GM20431 (cell line): ENCODE measurements around the gene PIK3R2.
"Not testable (repeated sequence)": the region's sequence is repeated elsewhere in the genome, so short reads cannot be mapped to it uniquely, and the experiment has no call there.

Source experiments
- in situ Hi-C: fragments of 300-500 bp; cut with MseI, MboI; formaldehyde crosslinking; loops from one replicate; pipeline ENCODE4 v1.15.0; 2020; ENCODE audit warnings: low sequenced_read_pairs; ENCODE audit not compliant: unreplicated experiment

Gene PIK3R2

DNA sequence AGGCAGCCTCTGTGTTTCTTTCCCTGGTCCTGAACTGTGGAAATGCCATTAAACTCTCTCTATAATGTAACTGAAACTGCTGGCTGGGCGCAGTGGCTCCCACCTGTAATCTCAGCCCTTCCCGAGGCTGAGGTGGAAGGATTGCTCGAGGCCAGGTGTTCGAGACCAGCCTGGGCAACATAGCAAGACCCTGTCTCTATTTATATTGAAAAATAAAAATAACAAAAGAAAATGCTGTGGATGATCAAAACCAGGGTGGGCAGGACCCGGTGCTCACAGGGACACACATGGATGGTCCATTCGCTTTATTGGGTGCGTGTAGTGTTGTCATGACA lies 43.5 kb downstream of the PIK3R2 start:
- in situ Hi-C loops: no loop called here

DNA sequence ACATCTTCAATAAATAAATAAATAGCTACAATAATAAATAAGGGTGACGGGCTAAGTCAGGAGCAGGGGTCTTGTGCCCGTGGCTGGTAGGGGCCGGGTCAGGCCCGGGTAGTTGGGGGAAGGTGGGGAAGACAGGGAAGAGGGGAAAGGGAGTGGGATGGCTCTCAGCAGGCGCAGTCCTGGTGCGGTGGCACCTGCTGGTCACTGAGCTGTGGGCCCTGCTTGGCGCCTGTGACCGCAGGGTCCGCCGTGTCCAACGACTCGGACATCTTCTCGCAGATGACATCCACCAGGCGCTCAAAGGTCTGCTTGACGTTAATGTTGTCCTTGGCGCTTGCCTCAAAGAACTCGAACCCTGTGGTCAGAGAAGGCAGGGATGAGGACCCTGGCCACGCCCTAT lies 44.3 kb downstream of the PIK3R2 start:
- in situ Hi-C loops: no loop called here

GRCh38 chr19:18197941-18198340 lies 45.0 kb downstream of the PIK3R2 start:
- in situ Hi-C loops: no loop called here

DNA sequence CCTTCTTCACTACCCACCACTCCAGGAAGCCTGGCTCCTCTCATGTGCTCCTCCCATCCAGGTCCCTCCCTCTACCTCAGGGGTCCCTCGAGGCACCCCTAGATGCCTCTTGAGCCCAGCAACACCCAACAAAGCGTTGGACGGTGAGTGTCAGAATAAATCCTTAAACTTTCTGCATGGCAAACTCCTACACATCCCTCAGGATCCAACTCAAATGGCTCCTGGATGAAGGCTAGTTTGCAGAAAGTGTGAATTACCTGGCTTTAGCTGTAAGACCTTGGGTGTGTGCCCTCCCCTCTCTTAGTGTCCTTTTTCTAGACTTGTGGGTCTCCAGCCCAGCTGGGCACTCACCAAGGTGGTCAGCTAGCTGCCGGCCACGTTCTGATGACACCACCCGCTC lies 45.4 kb downstream of the PIK3R2 start:
- in situ Hi-C loops: no loop called here

DNA sequence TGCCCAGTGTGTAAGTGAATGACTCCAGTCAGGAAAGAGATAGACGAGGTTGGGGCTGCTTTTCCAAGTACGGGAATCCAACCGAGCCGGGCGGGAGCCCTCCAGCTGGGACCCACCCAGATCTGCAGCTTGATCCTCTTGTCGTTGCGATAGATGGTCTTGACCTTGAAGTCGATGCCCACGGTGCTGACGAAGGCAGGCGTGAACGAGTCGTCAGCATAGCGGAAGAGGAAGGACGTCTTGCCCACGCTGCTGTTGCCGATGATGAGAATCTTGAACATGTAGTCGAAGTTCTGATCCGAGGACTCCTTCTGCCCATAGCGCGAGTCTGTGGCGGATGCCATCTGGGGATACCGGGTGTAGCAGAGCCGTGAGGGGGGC lies 49.4 kb downstream of the PIK3R2 start:
- in situ Hi-C loops: no loop called here

GRCh38 chr19:18202778-18203407 lies 49.9 kb downstream of the PIK3R2 start:
- in situ Hi-C loops: no loop called here

DNA sequence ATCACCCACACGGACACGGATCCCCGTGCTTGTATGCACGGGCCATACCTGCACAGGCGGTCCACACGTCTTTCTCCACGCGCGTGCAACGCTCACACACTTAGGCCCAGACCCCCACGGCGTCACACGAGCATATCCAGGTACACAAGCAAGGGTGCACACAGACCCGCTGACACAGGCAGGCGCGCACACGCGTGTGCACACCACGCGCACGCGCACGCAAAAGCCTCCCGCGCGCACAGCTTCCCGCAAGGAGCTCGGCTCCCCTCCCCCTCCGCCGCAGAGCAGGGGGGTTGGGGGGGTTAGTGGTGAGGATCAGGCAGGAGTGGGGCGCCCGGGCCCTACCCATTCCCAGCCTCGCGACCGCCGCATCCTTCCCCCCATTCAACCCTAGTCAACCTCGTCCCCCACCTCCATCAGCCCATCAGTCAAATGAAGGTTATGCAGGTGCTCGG lies 50.5 kb downstream of the PIK3R2 start:
- in situ Hi-C loops: no loop called here

DNA sequence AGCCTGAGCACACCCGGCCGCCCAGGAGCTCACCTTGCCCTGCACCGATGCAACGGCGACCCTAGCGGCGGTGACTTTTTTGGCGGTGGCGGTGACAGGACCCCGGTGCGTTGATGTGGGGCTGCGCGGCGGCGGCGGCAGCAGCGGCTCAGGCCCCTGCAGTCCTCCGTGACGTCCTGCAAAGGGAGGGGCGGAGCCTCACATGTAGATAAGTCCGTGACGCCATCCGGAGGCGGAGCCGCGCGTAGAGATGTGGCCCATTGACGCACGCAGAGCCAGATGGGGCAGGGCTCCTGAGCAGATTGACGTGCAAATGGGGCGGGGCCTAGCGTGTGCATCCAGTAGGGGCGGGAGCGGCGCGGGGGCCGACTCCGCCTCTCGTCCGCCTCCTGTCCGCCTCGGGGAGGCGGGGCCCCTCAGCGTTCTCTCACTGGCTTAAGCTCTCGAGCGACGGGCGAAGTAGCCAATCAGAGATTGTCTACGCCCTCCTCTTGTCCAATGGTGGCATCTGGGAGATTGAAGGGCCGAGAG lies 51.0 kb downstream of the PIK3R2 start, which contains the start of gene RAB3A:
TSS of gene RAB3A (minus strand) at position 180 of the 531 bp plus-strand sequence. CDS start 1,302 bp downstream, outside the sequence.
- in situ Hi-C loops: no loop called here

GRCh38 chr19:18204394-18205199 lies 51.6 kb downstream of the PIK3R2 start:
- in situ Hi-C loops: no loop called here

GRCh38 chr19:18205200-18205892 lies 52.4 kb downstream of the PIK3R2 start:
- in situ Hi-C loops: no loop called here

DNA sequence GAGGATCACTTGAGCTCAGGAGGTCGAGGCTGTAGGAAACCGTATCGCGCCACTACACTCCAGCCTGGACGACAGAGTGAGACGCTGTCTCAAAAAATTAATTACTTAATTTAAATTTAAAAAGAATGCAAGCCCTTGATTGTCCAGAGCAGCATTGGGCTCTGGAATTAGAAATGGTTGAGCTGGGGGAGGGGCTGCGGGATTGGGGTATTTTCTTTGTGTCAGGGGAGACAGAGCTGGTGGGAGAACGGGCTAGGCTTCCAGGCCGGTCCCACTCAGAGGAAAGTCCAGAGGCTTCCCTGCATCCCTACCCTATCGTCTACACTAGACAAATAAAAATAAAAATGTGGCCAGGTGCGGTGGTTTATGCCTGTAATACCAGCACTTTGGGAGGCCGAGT lies 53.1 kb downstream of the PIK3R2 start:
- in situ Hi-C loops: no loop called here

DNA sequence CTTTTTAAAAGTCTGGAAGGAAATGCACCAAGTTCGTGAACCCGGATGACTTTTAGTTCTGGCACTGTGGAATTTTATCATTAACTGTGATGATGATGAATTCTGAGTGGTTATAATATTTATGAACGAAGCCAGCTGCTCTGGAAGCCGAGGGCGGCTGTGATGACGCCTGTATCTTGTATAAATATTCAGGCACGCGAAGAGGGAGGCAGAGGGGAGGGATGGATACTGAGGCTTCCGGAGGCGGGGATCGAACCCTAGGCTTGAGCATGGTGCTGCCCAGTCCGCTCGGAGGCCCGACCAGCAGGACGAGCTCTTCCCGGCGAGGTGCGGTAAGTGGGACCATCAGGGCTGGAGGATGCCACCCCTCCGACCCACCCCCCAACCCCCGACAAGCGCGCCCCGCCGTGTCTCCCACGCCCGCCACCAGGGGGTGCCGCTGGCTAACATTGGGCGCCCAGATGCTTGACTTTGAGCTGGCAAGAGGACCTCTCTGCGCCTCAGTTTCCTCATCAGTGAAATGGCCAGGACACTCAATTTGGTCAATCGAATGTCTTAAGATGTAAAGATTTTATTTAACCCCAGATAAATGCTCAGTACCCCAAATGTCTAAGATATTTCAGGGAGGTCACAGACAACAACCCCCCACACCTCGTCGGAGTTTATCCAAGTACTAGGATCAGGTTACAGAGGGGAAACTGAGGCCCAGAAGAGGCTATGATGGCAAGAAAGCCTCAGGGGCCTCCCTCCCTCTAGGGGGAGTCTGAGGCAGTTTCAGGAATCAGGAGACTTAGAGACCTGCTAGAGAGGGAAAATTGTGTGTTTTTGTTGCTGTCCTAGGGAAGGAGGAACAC lies 55.4 kb downstream of the PIK3R2 start:
- in situ Hi-C loops: no loop called here

DNA sequence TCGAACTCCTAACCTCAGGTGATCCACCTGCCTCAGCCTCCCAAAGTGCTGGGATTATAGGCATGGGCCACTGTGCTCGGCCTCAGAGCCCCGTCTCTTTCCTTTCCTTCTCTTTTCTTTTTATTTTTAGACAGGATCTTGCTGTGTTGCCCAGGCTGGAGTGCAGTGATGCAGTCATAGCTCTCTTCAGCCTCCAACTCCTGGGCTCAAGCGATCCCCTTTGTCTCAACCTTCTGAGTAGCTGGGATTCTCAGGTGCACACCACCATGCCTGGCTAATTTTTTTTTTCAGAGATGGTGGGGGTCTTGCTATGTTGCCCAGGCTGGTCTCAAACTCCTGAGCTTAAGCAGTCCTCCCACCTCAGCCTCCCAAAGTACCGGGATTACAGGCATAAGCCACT lies 56.9 kb downstream of the PIK3R2 start:
- in situ Hi-C loops: not testable (repeated sequence)

DNA sequence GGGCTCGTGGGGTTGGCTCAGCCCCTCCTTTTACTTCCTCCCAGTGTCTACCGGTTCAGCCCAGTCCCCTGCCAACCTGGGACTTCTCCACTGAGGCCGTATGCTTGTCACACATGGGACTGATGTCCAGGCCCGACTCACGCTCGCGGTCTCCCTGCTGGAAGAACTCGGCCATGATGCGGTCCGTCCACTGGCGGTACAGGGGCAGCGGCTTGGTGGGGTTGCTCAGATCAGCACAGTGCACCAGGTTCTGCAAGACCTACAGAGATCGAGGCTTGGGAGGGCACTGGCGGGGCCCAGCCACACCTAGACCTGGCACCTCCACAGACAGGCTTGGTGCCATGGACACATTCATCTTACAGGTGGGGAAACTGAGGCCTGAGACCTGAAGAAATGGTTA lies 58.7 kb downstream of the PIK3R2 start:
- in situ Hi-C loops: no loop called here

DNA sequence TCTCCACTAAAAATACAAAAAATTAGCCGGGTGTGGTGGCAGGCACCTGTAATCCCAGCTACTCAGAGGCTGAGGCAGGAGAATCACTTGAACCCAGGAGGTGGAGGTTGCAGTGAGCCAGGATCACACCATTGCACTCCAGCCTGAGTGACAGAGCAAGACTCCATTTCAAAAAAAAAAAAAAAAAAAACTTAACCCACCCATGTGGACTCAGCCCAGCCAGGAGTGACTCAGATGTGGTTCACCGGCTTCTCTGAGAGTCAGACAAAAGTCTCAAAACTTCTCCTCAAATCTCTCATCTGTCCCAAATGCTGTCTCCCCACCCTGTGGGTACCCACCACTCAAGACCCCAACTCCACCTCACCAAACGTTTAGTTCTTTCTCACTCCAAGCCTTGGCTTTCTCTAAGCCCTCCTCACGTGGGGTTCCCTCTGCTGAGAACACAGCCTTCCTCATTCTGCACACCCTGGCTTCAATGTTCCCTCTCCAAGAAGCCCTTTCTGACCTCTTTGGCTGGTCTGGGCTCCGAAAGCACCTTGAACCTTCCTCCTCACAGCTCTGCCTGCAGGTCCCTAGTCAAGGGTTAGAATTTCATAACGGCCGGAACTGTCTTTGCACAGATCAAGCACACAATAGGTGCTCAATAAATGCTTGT lies 61.9 kb downstream of the PIK3R2 start:
- in situ Hi-C loops: no loop called here

GRCh38 chr19:18216789-18217188 lies 63.8 kb downstream of the PIK3R2 start:
- in situ Hi-C loops: no loop called here

DNA sequence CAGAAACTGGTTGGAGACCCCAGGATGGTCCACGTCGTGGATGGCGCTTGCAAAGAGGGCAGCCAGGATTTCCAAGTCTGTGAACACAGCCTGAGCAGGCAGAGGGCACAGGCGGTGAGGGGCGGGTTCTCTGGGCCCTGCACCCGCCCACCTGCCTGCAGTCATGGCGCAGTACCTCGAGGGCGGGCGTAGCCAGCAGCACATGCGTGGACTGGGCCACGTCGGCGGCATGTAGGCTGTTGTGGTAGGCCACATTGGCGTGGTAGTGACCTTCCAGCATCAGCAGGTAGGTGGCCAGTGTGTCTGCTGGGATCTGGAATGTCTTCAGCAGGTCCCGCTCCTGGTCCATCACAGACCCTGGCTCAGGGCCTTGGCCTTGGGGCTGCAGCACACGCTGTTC lies 65.2 kb downstream of the PIK3R2 start:
- in situ Hi-C loops: no loop called here

DNA sequence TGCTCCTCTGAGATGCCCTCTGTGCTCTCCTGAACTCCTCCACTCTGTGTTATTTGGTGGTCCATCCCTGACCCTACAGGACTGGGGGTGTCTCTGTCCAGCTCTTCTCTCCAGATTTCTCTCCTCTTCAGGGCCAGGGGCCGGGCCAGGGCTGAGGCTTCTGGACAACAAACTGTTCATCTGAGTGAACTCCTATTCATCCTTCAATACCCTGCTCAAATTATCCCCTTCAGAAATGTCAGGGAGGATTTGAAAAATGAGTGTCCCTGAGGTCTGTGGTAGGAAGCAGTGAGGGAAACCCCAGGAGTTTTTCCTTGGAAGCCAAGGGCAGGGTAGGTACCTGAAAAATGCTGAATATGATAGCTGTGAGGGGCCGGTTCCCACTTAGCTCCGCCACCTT lies 65.6 kb downstream of the PIK3R2 start:
- in situ Hi-C loops: no loop called here
